Stimulated activated CD4-positive, alpha-beta T cell treated with anti-CD3 and anti-CD28 coated beads, Interleukin-12 subunit alpha, Interleukin-12 subunit beta, amount 100 ng/mL, for 24 hours (primary cell): ENCODE results near the gene GRID1.

Experiments used
- DNase-seq, 2 experiments: peaks; one replicate each; pipeline ENCODE4 v3.0.0-alpha.2; 2020; ENCODE audit warnings: low read depth in 2 of 2

The GRID1 gene

GRCh38 chr10:85602306-85602705 lies 764.3 kb downstream of the GRID1 start:
- DNase-seq = no peak

GRCh38 chr10:85601526-85601925 lies 765.1 kb downstream of the GRID1 start:
- no peak for DNase-seq

- no peak for DNase-seq
These were observed 765.9 kb downstream of the GRID1 start for GRCh38 chr10:85600744-85601081.

GRCh38 chr10:85600026-85600743 lies 766.4 kb downstream of the GRID1 start:
- DNase-seq = no peak

GRCh38 chr10:85599081-85599480 lies 767.5 kb downstream of the GRID1 start:
- DNase-seq = no peak

DNA sequence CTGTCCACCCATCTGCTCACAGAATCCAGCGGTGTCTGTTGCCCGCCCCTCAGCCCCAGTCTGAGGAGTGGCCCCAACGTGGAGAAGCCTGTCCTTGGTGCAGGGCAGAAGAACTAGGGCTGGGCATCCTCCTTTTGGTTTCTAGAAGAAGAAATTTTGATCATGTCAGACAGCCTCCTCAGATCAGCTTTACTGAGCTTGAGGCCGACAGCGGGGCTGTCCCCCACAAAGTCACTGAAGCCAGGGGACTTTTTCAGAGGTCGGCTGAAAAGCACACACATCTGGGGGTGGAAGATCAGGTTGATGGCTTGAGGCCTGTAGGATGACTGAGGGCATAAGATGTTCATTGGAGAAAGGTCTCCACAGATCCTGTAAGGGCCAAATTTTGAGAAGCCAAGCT lies 767.9 kb downstream of the GRID1 start:
- DNase-seq = no peak

DNA sequence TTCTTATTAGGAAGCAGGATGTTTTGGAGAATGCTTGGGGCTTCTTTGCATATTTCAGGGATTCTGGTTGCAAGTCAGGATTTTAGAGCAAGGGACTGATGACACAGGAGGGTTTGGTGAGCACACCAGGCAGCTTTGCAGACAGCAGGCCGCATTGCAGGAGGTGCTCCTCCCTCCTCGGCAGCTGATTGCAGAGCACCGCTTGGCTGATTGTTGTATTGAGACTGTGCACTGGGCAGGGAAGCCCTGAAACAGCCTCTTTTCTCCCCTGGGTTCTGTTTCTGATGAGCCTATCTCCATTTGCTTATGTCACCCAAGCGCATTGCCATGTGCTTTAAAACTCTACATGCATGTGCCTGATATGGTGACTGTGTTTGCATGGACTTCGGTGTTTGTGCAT lies 769.6 kb downstream of the GRID1 start:
- DNase-seq = no peak

GRCh38 chr10:85596389-85596788 lies 770.2 kb downstream of the GRID1 start:
- DNase-seq = no peak

DNA sequence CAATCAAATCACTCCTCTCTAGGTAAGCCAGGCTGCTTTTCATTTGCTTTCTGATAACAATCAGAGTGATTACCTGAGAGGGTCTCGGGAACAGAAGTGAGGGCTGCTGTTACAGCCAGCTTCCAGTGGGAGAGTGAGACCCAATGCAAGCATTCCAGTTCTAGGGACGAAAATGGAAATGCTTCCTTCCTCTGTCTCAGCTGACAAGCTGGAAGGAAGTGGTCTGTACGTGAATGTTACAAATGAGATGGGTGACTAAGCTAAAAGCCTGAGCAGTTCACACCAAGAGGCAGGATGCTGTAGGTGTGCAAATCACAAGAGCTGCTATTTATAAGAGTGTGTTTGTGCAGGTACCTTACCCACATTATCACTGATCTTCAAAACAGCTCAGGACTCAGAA lies 772.4 kb downstream of the GRID1 start:
- no peak for DNase-seq

DNA sequence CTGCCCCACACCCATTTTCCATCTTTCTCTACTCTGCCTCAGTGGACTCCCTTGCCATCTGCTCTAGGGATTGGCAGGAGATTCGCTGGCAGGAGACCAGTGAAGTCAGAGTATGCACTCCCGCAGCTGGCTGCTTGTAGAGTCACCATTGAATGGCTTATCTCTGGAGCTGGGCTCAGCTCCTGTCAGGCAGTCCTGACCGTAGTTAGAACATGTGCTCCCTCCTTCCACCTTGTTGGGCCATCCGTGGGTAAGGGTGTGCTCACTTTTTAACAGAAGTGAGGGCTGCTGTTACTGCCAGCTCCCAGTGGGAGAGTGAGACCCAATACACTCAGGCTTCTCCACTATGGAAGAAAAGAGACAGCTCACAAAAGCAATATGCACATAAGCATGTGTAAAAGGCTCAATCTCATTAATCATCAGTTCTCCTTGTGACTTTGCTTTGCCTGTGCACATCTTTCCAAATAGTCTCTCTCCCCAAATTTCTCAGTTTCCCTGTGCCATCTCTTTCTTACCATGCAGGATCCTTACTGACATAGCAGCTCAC lies 773.3 kb downstream of the GRID1 start:
- DNase-seq = no peak

DNA sequence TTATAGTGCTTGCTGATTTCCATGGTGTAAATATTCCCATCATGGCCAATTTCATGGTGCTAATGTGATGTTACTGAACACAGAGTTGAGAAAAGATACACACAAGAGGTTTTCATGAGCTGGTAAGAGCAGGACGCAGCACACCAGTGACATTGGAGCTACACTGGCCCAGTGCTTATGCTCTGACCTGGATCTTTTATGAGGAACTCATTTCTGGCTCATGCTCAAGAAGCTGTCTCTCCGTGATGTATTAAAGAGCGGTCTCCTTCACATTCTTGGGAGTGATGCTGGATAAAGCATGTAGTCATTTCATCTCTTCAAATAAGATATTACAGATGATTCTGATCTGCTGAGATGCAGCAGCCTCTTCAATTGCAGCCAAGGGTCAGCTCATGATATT lies 785.2 kb downstream of the GRID1 start:
- DNase-seq = no peak

- no peak for DNase-seq
These were observed 786.0 kb downstream of the GRID1 start for GRCh38 chr10:85580585-85580984.

DNA sequence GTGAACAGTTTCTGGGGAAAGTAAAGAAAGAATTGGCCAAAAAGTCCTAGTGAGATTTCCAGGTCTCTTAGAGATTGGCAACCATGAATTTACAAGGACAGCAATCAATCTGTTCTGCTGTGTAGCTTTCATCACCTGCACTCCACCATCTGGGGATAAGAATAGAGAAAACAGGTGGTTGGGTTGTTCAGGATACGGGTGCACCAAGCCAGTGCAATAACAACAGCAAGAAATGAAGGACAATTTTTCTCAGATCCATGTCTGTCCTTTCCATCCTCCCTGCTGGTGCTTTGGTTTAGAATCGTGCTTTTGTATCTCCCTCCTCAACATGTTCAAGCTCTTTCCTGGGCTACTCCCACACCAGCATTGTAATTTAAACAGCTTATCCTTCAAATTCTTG lies 787.7 kb downstream of the GRID1 start:
- DNase-seq = no peak

- DNase-seq = no peak
These were observed 791.2 kb downstream of the GRID1 start for GRCh38 chr10:85575441-85575840.

DNA sequence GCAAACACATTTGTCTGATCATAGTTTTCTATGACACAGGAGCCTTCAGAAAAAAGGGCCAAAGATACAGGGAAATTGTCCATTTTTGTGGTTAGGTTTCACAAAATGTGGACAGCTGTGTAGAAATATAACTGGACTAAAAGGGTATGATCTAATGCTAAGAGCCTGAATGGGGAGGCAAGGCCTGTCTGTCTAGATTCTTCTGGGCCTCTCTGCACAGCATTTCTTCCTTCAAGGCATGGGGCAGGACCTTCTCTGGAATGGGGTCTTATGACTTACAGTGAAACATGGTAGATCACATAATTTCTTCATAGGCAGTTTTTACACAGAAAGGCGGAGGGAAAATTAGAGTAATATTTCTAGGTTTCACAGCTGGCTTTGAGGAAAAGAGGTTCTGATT lies 795.7 kb downstream of the GRID1 start:
- no peak for DNase-seq

- DNase-seq = no peak
These were observed 801.2 kb downstream of the GRID1 start for GRCh38 chr10:85565381-85565780.

- DNase-seq = no peak
These were observed 808.1 kb downstream of the GRID1 start for GRCh38 chr10:85558533-85558932.

DNA sequence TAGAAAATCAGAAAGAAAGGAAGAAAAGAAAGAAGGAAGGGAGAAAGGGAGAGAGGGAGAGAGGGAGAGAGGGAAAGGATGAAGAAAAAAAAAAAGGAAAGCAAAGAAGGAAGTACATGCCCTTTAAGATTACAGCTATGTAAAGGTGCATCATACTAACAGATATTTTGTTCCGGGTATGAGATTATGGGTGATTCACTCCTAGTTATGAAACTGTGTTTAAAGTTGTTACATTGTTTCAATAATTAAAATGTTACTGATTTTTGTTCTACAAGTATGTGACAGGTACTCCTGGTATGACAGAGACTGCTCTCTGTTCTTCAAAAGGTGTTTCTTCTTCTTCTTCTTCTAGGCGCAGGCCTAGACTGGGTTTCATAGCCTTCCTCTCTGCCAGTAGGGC lies 808.9 kb downstream of the GRID1 start:
- DNase-seq = no peak

DNA sequence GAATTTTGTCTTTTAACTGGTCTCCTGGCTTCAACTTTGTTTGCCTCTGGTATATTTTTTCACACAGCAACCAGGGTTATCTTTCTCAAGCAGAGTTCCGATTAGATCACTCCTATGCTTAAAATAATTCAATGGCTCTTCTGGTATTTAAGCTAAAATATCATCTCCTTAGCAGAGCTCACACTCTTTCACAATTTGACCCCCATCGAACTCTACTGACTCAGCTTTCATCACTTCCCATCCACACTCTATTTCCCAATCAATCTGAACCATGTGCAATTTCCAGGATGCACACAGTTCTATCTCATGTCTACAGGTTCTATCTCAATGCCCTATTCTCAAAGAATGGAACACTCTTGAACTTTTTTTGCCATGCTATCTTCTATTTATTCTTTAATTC lies 809.5 kb downstream of the GRID1 start:
- no peak for DNase-seq
